ENCODE results near the gene EBNA1BP2. TPM values are rescaled to one million over a fixed set of nuclear protein-coding genes. Genes with fewer than 3 reads are reported as not detected.

Gene EBNA1BP2
- total RNA-seq, 2 donors from 2014 or later: 28.4 to 34.0 TPM

- Histone ChIP-seq H3K4me3 (no peak overlapping the region), H3K27me3 (no peaks in the 10 kb centered on the region), H3K36me3 (peaks cover 50% of the 10 kb centered on the region), H3K9me3 (no peaks in the 10 kb centered on the region), H3K4me1 (no peaks in the 10 kb centered on the region), H3K27ac (no peak overlapping the region)
- TF ChIP-seq CTCF (IDR thresholded peaks at IDR 0.05): no peak
- no peak for DNase-seq (ENCODE audit: low spot score)
These were observed 6.9 kb downstream of the EBNA1BP2 start for GRCh38 chr1:43165162-43165561.

GRCh38 chr1:43156026-43156425 is 16.1 kb downstream of the EBNA1BP2 start:
- no peak overlapping the region for H3K27ac ChIP-seq
- TF ChIP-seq CTCF (IDR thresholded peaks at IDR 0.05): no peak

GRCh38 chr1:43153443-43153842 is 18.6 kb downstream of the EBNA1BP2 start:
- Histone ChIP-seq H3K9me3 (no peaks in the 10 kb centered on the region), H3K27ac (no peak overlapping the region), H3K27me3 (no peaks in the 10 kb centered on the region), H3K4me3 (no peak overlapping the region), H3K36me3 (no peaks in the 10 kb centered on the region), H3K4me1 (peaks cover 0 to 3% of the 10 kb centered on the region in 2 donors)
- no peak for DNase-seq (ENCODE audit: low spot score)
- TF ChIP-seq CTCF (IDR thresholded peaks at IDR 0.05): no peak

More at GRCh38 chr1:43156026-43156425, 16.1 kb downstream of the EBNA1BP2 start:
- H3K36me3 ChIP-seq: no peaks in the 10 kb centered on the region
- no peaks in the 10 kb centered on the region for H3K27me3 ChIP-seq
- H3K9me3 ChIP-seq: no peaks in the 10 kb centered on the region
- H3K4me1 ChIP-seq: no peaks in the 10 kb centered on the region
- H3K4me3 ChIP-seq: no peak overlapping the region
- no peak for DNase-seq (ENCODE audit: low spot score)

GRCh38 chr1:43152866-43153265 is 19.2 kb downstream of the EBNA1BP2 start:
- H3K36me3 ChIP-seq: no peaks in the 10 kb centered on the region
- no peaks in the 10 kb centered on the region for H3K9me3 ChIP-seq
- H3K4me3 ChIP-seq: no peak overlapping the region
- peaks cover 0 to 8% of the 10 kb centered on the region in 2 donors for H3K4me1 ChIP-seq
- no peak for TF ChIP-seq CTCF (IDR thresholded peaks at IDR 0.05)
- H3K27ac ChIP-seq: no peak overlapping the region
- DNase-seq (ENCODE audit: low spot score): no peak
- H3K27me3 ChIP-seq: no peaks in the 10 kb centered on the region

GRCh38 chr1:43149889-43150288 is 22.2 kb downstream of the EBNA1BP2 start:
- Histone ChIP-seq H3K27ac (no peak overlapping the region), H3K27me3 (peaks cover 0 to 2% of the 10 kb centered on the region in 2 donors), H3K4me1 (peaks cover 0 to 14% of the 10 kb centered on the region in 2 donors), H3K4me3 (no peak overlapping the region), H3K36me3 (no peaks in the 10 kb centered on the region), H3K9me3 (no peaks in the 10 kb centered on the region)
- DNase-seq (ENCODE audit: low spot score): no peak
- TF ChIP-seq CTCF (IDR thresholded peaks at IDR 0.05): no peak

- H3K9me3 ChIP-seq: no peaks in the 10 kb centered on the region
- H3K27ac ChIP-seq: no peak overlapping the region
- no peak for TF ChIP-seq CTCF (IDR thresholded peaks at IDR 0.05)
- H3K36me3 ChIP-seq: no peaks in the 10 kb centered on the region
- H3K4me3 ChIP-seq: peak overlapping the region; percentile 15 to 50
- peaks cover 0 to 3% of the 10 kb centered on the region in 2 donors for H3K27me3 ChIP-seq
- DNase-seq (ENCODE audit: low spot score): no peak
- peaks cover 0 to 14% of the 10 kb centered on the region in 2 donors for H3K4me1 ChIP-seq
These were observed 24.3 kb downstream of the EBNA1BP2 start for GRCh38 chr1:43147625-43148327.
